ENCODE data around the gene ROGDI.

DNA sequence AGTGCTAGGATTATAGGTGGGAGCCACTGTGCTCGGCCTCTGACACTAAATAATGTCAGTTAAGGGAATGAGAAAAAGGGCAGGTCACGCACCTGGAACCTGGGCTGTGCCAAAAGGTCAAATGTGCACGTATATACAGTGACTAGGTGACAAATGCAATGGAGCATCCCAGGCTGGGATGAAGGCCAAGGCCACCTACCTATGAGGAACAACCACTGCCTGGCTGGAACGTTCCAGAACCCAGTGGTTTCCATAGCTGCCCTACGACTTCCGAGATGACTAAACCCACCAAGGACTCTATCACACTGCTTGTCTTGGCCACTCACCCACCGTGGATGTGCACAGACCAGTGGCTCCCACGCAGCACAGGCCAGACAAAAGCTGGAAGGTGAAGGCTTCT, 51.5 kb downstream of the ROGDI start:
- no peak for TF ChIP-seq EZH2phosphoT487 (IDR thresholded peaks at IDR 0.05; ENCODE audit: insufficient read depth, low read depth)
- TF ChIP-seq EZH2 (IDR thresholded peaks at IDR 0.05; ENCODE audit: insufficient read depth, poor library complexity, severe bottlenecking): no peak
